PFSK-1 (cell line): ENCODE measurements around the gene CPXM1.

Experiments
- FOXP2 ChIP-seq: optimal IDR thresholded peaks from 2 replicates; pipeline ENCODE3; 2011; ENCODE audit warnings: borderline replicate concordance, control low read depth, inconsistent platforms; ENCODE audit not compliant: insufficient read depth; ENCODE audit errors: extremely low read length, extremely low read depth
- POLR2AphosphoS5 ChIP-seq: IDR thresholded peaks from 2 replicates; pipeline ENCODE4 v1.6.1; 2012; ENCODE audit warnings: low read depth, mild to moderate bottlenecking, control low read depth, low read length, moderate library complexity
- SIN3A ChIP-seq: IDR thresholded peaks from 2 replicates; pipeline ENCODE4 v1.6.1; 2012; ENCODE audit warnings: mild to moderate bottlenecking, low read length, moderate library complexity, borderline replicate concordance; ENCODE audit not compliant: insufficient read depth
- TAF1 ChIP-seq: IDR thresholded peaks from 2 replicates; pipeline ENCODE4 v1.6.1; 2012; ENCODE audit warnings: low read length, control low read depth, borderline replicate concordance; ENCODE audit not compliant: insufficient read depth
- TF ChIP-seq, protein P1 (sequence below), 2 experiments: IDR thresholded peaks; 2 replicates each; pipeline versions ENCODE4 v1.6.1 to v1.8.0; 2011 to 2012; ENCODE audit warnings: low read depth in 2 of 2, low read length in 2 of 2, control low read depth in 1 of 2, inconsistent platforms in 1 of 2, mild to moderate bottlenecking in 1 of 2, moderate library complexity in 1 of 2; ENCODE audit not compliant: insufficient read depth in 1 of 2

CPXM1 gene

DNA sequence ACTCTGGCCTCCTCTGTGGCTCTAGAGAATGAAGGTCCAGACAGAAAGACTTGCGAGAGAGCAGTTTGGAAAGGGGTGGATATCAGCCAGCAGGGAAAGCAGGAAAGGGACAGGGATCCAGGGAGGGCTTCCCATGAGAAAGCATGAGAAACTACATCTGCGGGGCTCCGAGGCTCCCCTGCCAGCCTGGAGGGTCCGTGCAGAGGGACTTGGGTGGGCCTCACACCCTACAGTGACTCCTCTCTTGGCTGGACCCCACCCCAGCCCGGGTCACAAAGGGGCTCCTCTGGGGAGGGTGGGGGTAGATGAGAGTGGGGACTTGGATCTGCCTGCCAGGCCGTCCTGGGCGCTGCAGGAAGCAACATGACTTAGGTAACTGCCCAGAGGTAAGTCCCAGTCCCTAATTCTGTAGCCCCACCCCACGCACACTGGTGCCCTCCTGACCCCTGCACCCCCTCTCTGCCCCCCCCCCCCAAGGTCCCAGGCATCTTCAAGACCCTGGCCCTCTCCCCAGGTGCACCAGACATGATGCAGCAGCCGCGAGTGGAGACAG lies 15.7 kb upstream of the CPXM1 start, which contains the start of gene TMEM239:
TMEM239 (plus strand) TSS at position 335 of the 553 bp plus-strand sequence; CDS start at position 526, 191 bp downstream.
- TF ChIP-seq, protein P1, sequence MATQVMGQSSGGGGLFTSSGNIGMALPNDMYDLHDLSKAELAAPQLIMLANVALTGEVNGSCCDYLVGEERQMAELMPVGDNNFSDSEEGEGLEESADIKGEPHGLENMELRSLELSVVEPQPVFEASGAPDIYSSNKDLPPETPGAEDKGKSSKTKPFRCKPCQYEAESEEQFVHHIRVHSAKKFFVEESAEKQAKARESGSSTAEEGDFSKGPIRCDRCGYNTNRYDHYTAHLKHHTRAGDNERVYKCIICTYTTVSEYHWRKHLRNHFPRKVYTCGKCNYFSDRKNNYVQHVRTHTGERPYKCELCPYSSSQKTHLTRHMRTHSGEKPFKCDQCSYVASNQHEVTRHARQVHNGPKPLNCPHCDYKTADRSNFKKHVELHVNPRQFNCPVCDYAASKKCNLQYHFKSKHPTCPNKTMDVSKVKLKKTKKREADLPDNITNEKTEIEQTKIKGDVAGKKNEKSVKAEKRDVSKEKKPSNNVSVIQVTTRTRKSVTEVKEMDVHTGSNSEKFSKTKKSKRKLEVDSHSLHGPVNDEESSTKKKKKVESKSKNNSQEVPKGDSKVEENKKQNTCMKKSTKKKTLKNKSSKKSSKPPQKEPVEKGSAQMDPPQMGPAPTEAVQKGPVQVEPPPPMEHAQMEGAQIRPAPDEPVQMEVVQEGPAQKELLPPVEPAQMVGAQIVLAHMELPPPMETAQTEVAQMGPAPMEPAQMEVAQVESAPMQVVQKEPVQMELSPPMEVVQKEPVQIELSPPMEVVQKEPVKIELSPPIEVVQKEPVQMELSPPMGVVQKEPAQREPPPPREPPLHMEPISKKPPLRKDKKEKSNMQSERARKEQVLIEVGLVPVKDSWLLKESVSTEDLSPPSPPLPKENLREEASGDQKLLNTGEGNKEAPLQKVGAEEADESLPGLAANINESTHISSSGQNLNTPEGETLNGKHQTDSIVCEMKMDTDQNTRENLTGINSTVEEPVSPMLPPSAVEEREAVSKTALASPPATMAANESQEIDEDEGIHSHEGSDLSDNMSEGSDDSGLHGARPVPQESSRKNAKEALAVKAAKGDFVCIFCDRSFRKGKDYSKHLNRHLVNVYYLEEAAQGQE (IDR thresholded peaks at IDR 0.05; ENCODE audit: insufficient read depth in 1 of 2, low read depth in 2 of 2, low read length in 2 of 2) = no peak
- no peak for TF ChIP-seq FOXP2
- no peak for TF ChIP-seq TAF1
- TF ChIP-seq SIN3A = no peak

DNA sequence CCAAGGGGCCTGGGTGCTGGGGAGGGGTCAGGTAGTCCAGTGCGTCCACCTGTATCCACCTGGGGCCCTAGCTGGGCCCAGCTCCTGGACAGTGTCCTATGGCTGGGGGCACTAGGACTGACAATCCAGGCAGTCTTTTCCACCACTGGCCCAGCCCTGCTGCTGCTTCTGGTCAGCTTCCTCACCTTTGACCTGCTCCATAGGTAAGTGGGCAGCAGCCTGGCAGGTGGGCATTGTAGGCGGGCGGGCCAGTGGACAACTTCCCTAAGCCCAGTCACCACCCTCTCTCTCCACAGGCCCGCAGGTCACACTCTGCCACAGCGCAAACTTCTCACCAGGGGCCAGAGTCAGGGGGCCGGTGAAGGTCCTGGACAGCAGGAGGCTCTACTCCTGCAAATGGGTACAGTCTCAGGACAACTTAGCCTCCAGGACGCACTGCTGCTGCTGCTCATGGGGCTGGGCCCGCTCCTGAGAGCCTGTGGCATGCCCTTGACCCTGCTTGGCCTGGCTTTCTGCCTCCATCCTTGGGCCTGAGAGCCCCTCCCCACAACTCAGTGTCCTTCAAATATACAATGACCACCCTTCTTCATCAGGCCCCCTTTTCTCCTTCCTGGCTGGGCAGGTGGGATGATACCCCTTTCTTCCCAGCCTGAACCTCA lies 14.9 kb upstream of the CPXM1 start:
- TF ChIP-seq SIN3A = no peak
- TF ChIP-seq, protein P1 (IDR thresholded peaks at IDR 0.05; ENCODE audit: insufficient read depth in 1 of 2, low read depth in 2 of 2, low read length in 2 of 2) = no peak
- TF ChIP-seq FOXP2 = no peak
- no peak for TF ChIP-seq TAF1
- no peak for TF ChIP-seq POLR2AphosphoS5

- TF ChIP-seq FOXP2 = peak; percentile 17
- no peak for TF ChIP-seq TAF1
Observed at GRCh38 chr20:2814587-2815051, 14.2 kb upstream of the CPXM1 start, which contains the start of gene C20orf141. Gene C20orf141 (plus strand): TSS chr20:2814987. CDS start chr20:2815185, 198 bp downstream.

- no peak for TF ChIP-seq FOXP2
- TF ChIP-seq SIN3A = no peak
- TF ChIP-seq, protein P1 (IDR thresholded peaks at IDR 0.05; ENCODE audit: insufficient read depth in 1 of 2, low read depth in 2 of 2, low read length in 2 of 2) = no peak
- no peak for TF ChIP-seq TAF1
- no peak for TF ChIP-seq POLR2AphosphoS5
Observed at GRCh38 chr20:2814076-2814475, 13.6 kb upstream of the CPXM1 start.

GRCh38 chr20:2812189-2812588 lies 11.8 kb upstream of the CPXM1 start:
- TF ChIP-seq SIN3A (no peak), POLR2AphosphoS5 (no peak), TAF1 (no peak), FOXP2 (no peak)
- TF ChIP-seq, protein P1 (IDR thresholded peaks at IDR 0.05; ENCODE audit: insufficient read depth in 1 of 2, low read depth in 2 of 2, low read length in 2 of 2) = no peak
